HepG2 (cell line): ENCODE measurements around the gene SPINDOC. TPM values are rescaled to one million over a fixed set of nuclear protein-coding genes. Genes with fewer than 3 reads are reported as not detected.

Source experiments
- ATAC-seq: fragments of 200-7000 bp; cut with Tn5 transposase; 3 replicates; pipeline ENCODE4 v1.9.1; 2020; ENCODE audit warnings: mild to moderate bottlenecking, moderate library complexity
- BruUV-seq: library from RNA; stranded (reverse); fragments of 400-500 nt; replicated peaks from 2 replicates; lab custom pipeline; 2021; lab: Mats Ljungman, UMichigan
- CTCF ChIA-PET: fragments of 300-600 bp; formaldehyde crosslinking; extraction: SDS; loops from one replicate; lab custom pipeline; 2021; ENCODE audit warnings: low total read pairs, inconsistent platforms, low intra/inter-chr PET ratio; lab: Yijun Ruan, JAX
- POLR2A ChIA-PET: fragments of 350-600 bp; sonication (Branson Sonifier 250); formaldehyde crosslinking; loops from one replicate; lab custom pipeline; 2020; ENCODE audit warnings: antibody characterized with exemption, inconsistent platforms; lab: Yijun Ruan, JAX
- DNase-seq: peaks from one replicate; pipeline ENCODE4 v3.0.0-alpha.2; 2015; ENCODE audit warnings: low spot score
- FAIRE-seq: peaks from 3 replicates; lab custom pipeline; 2011; peaks lifted over from hg19 to GRCh38; lab: Jason Lieb, UNC
- H2AFZ ChIP-seq: one replicate; pipeline ENCODE4 v1.6.1; 2011; ENCODE audit warnings: low read length, inconsistent platforms
- H3K27ac ChIP-seq: fragments of 300-600 bp; 3 replicates; pipeline ENCODE4 v1.8.0; 2011; ENCODE audit warnings: mixed run types, mild to moderate bottlenecking, mixed read lengths, low read length, inconsistent platforms; ENCODE audit not compliant: insufficient read depth; ENCODE audit errors: extremely low read length
- H3K27me3 ChIP-seq, 2 experiments: fragments of 200-600 bp in 1 of 2; 2 replicates in 1 of 2; 3 replicates in 1 of 2; pipeline versions ENCODE4 v1.6.0 to v1.8.0; 2011; ENCODE audit warnings: low read length in 2 of 2, mild to moderate bottlenecking in 2 of 2, moderate library complexity in 2 of 2, inconsistent platforms in 1 of 2; ENCODE audit not compliant: insufficient read depth in 2 of 2, control insufficient read depth in 1 of 2
- H3K36me3 ChIP-seq, 2 experiments: fragments of 200-600 bp in 1 of 2; replicated peaks in 1 of 2; 2 replicates in 1 of 2; 3 replicates in 1 of 2; pipeline versions ENCODE4 v1.5.1 to v1.8.0; 2011; ENCODE audit warnings: low read length in 2 of 2, inconsistent platforms in 1 of 2; ENCODE audit not compliant: insufficient read depth in 2 of 2, control insufficient read depth in 1 of 2
- H3K4me1 ChIP-seq: 2 replicates; pipeline ENCODE4 v1.5.1; 2012; ENCODE audit warnings: low read length, inconsistent platforms; ENCODE audit not compliant: insufficient read depth
- H3K4me2 ChIP-seq: 2 replicates; pipeline ENCODE4 v1.6.0; 2011; ENCODE audit warnings: low read depth, low read length, inconsistent platforms
- H3K4me3 ChIP-seq, 3 experiments: fragments of 200-600 bp in 1 of 3; sonication (generic), shearing (Covaris generic) in 1 of 3; replicated peaks in 1 of 3; 2 replicates each; pipeline ENCODE4 v1.5.1; 2011 to 2016; ENCODE audit warnings: low read length in 3 of 3, inconsistent platforms in 2 of 3, low read depth in 2 of 3, mild to moderate bottlenecking in 2 of 3, control low read depth in 1 of 3, mixed read lengths in 1 of 3; ENCODE audit not compliant: insufficient read depth in 1 of 3
- H3K79me2 ChIP-seq: one replicate; pipeline ENCODE4 v1.6.1; 2011; ENCODE audit warnings: low read length, inconsistent platforms; ENCODE audit not compliant: insufficient read depth
- H3K9ac ChIP-seq: 2 replicates; pipeline ENCODE4 v1.6.0; 2011; ENCODE audit warnings: mild to moderate bottlenecking, low read depth, low read length, inconsistent platforms; ENCODE audit not compliant: insufficient read depth
- H3K9me3 ChIP-seq: 2 replicates; pipeline ENCODE4 v1.5.1; 2012; ENCODE audit warnings: mild to moderate bottlenecking, low read length
- H4K20me1 ChIP-seq: 2 replicates; pipeline ENCODE4 v1.6.0; 2011; ENCODE audit warnings: inconsistent platforms, mild to moderate bottlenecking, low read length, moderate library complexity; ENCODE audit not compliant: insufficient read depth
- ASH2L ChIP-seq: fragments of 300-600, 200-600 bp; sonication (generic); IDR thresholded peaks from 2 replicates; pipeline ENCODE4 v1.7.0; 2017; ENCODE audit warnings: low read depth, mild to moderate bottlenecking, moderate library complexity, mixed read lengths, low read length; ENCODE audit not compliant: insufficient read length
- FOXA1 ChIP-seq, 2 experiments: fragments of 450-650 bp in 1 of 2; sonication (generic) in 1 of 2; formaldehyde crosslinking in 1 of 2; IDR thresholded peaks; 2 replicates each; pipeline versions ENCODE4 v1.4.0 to v1.6.1; 2016 to 2020; ENCODE audit warnings: missing genetic modification reagents in 1 of 2
- GTF2F1 ChIP-seq: fragments of 150-350 bp; IDR thresholded peaks from 2 replicates; pipeline ENCODE4 v1.6.1; 2014; ENCODE audit warnings: low read length
- JUN ChIP-seq: sonication (generic); formaldehyde crosslinking; IDR thresholded peaks from 2 replicates; pipeline ENCODE4 v1.4.0; 2020; ENCODE audit warnings: mild to moderate bottlenecking, missing genetic modification reagents
- PAXIP1 ChIP-seq: sonication (generic); formaldehyde crosslinking; conservative IDR thresholded peaks from 2 replicates; pipeline ENCODE4 v1.4.0; 2020; ENCODE audit warnings: mild to moderate bottlenecking, missing genetic modification reagents, moderate library complexity
- PHF21A ChIP-seq: sonication (generic); formaldehyde crosslinking; IDR thresholded peaks from 2 replicates; pipeline ENCODE4 v1.5.0; 2020; ENCODE audit warnings: mild to moderate bottlenecking, missing genetic modification reagents
- RXRA ChIP-seq: sonication (generic); formaldehyde crosslinking; IDR thresholded peaks from 2 replicates; pipeline ENCODE4 v1.5.1; 2020; ENCODE audit warnings: missing genetic modification reagents
- SIN3A ChIP-seq: IDR thresholded peaks from 2 replicates; pipeline ENCODE4 v1.6.1; 2011; ENCODE audit warnings: low read depth, mild to moderate bottlenecking, control low read depth, low read length, borderline replicate concordance
- TFAP4 ChIP-seq: sonication (generic); IDR thresholded peaks from 2 replicates; pipeline ENCODE4 v1.6.1; 2016; ENCODE audit warnings: low read depth, borderline replicate concordance
- TFE3 ChIP-seq: IDR thresholded peaks from 2 replicates; pipeline ENCODE4 v1.6.1; 2016
- ZBTB37 ChIP-seq: sonication (generic); formaldehyde crosslinking; IDR thresholded peaks from 2 replicates; pipeline ENCODE4 v1.4.0; 2020; ENCODE audit warnings: mild to moderate bottlenecking, missing genetic modification reagents
- ZNF232 ChIP-seq: sonication (generic); formaldehyde crosslinking; IDR thresholded peaks from 2 replicates; pipeline ENCODE4 v1.4.0; 2020; ENCODE audit warnings: missing genetic modification reagents, borderline replicate concordance
- WGBS: methylation state at CpG from one replicate; pipeline ENCODE4 v1.1.6; 2017; ENCODE audit warnings: low lambda C conversion rate; 5-methylcytosine and 5-hydroxymethylcytosine counted together
- in situ Hi-C: cut with HindIII; loops from 2 replicates; pipeline ENCODE4 v1.10.0; 2017; ENCODE audit warnings: low pct_unique_long_range_greater_than_20kb; ENCODE audit not compliant: extremely low pct_ligation_motif_present
- intact Hi-C: fragments of 100-400 bp; cut with micrococcal nuclease; formaldehyde crosslinking; loops from one replicate; pipeline ENCODE4 v1.10.0; 2022; ENCODE audit not compliant: unreplicated experiment
- polyA plus RNA-seq, 8 experiments: library from polyadenylated mRNA; depleted of rRNA in 3 of 8; stranded (reverse) in 7 of 8; unstranded in 1 of 8; fragments of >200 nt; fragmentation: Illumina TruSeq in 4 of 8; extraction: Trizol in 4 of 8; gene quantifications; 2 replicates each; pipeline versions ENCODE4 v1.2.1 to v1.2.3, GENCODE V29; 2011 to 2016; ENCODE audit warnings: low read depth in 4 of 8, missing spikeins in 1 of 8, mixed read lengths in 1 of 8; ENCODE audit not compliant: insufficient read depth in 1 of 8
- total RNA-seq, 5 experiments: library from RNA; depleted of rRNA; stranded (reverse); fragments of >200 nt; fragmentation: Illumina TruSeq; extraction: Trizol; gene quantifications; 2 replicates each; pipeline ENCODE4 v1.2.3, GENCODE V29; 2016; ENCODE audit warnings: low read depth in 1 of 5

SPINDOC gene
- total and polyA plus RNA-seq, 2 of the 13 experiments (the other 11 are each of a cell fraction or from before 2014, with no cell fraction given) = 21.4 to 29.9 TPM

- peak; percentile 20; the same call in 1 of the 2 replicates for TF ChIP-seq ZBTB37 (CRISPR knock-in tag)
- no peak for TF ChIP-seq ASH2L
- no peak for TF ChIP-seq TFE3 (CRISPR knock-in tag)
Measured at GRCh38 chr11:63765688-63766241, 47.5 kb upstream of the SPINDOC start (continued).

GRCh38 chr11:63766531-63767235 is 46.6 kb upstream of the SPINDOC start:
- no TSS peak for BruUV-seq
- H3K27ac ChIP-seq = peak overlapping the region; percentile 86
- intact Hi-C loops = loop anchor here (2.0 to 10.0 kb wide), 4 partner anchors 70 to 181 kb away; no protein-coding TSS in a partner anchor
- TF ChIP-seq JUN (CRISPR knock-in tag) (no peak), GTF2F1 (no peak), SIN3A (0 out of 2 replicates have a peak, but pooled peaks have one; percentile 31), ZNF232 (CRISPR knock-in tag) (no peak), PAXIP1 (CRISPR knock-in tag) (peak; percentile 25; the same call in 1 of the 2 replicates), TFAP4 (peak; percentile 74), FOXA1 (IDR thresholded peaks at IDR 0.05) (no peak), FOXA1 (CRISPR knock-in tag; IDR thresholded peaks at IDR 0.05) (peak; percentile 49; the same call in 1 of the 2 replicates), RXRA (peak; percentile 16; the same call in 1 of the 2 replicates), PHF21A (CRISPR knock-in tag) (0 out of 2 replicates have a peak, but pooled peaks have one; percentile 22)

More at GRCh38 chr11:63766531-63767235, 46.6 kb upstream of the SPINDOC start:
- Histone ChIP-seq H4K20me1 (no peaks in the 10 kb centered on the region; the same call in 1 of the 2 replicates), H2AFZ (no peak overlapping the region), H3K4me1 (peaks cover 43% of the 10 kb centered on the region), H3K9ac (peak overlapping the region; percentile 80; the same call in 1 of the 2 replicates), H3K27me3 (peaks cover 0 to 4% of the 10 kb centered on the region in 2 experiments; a peak in 2 of 5 replicates), H3K79me2 (peaks cover 7% of the 10 kb centered on the region), H3K4me3 (peak overlapping the region; percentile 65 to 98 (median 85)), H3K9me3 (no peaks in the 10 kb centered on the region), H3K36me3 (peaks cover 0 to 2% of the 10 kb centered on the region in 2 experiments; a peak in 1 of 5 replicates), H3K4me2 (peak overlapping the region; percentile 76)
- ATAC-seq (peak; percentile 47), FAIRE-seq (peak; percentile 36), DNase-seq (peak; percentile 47)
- WGBS = 2% methylated on average over 4 of the region's 7 CpGs
- in situ Hi-C loops = loop anchor here (10.0 kb wide), 1 partner anchor 148 kb away; the partner anchor contains the start of gene RCOR2
- CTCF ChIA-PET = interaction anchor here (1.1 kb wide), 1 partner anchor 179 kb away, joined by 3 read pairs; no protein-coding TSS in a partner anchor
- POLR2A ChIA-PET = interaction anchor here (0.9 to 4.3 kb wide), 12 partner anchors 10 to 885 kb away, joined by 3 to 22 read pairs (median 4); partner anchors contain the start of genes MARK2, RTN3 and SLC3A2
